NCI-H2171 treated with DMSO at 0.1 percent for 48 hours (cell line): ENCODE results near the gene PDLIM1.
"Not testable (repeated sequence)": the region's sequence is repeated elsewhere in the genome, so short reads cannot be mapped to it uniquely, and the experiment has no call there.

Experiments used
- DNase-seq: peaks from one replicate; lab custom pipeline; 2025; lab: John Stamatoyannopoulos, UW

PDLIM1 gene

GRCh38 chr10:95202865-95203264 is 87.9 kb downstream of the PDLIM1 start:
- not testable (repeated sequence) for DNase-seq

GRCh38 chr10:95201736-95202135 is 89.1 kb downstream of the PDLIM1 start:
- no peak for DNase-seq

GRCh38 chr10:95196046-95196445 is 94.8 kb downstream of the PDLIM1 start:
- no peak for DNase-seq

- no peak for DNase-seq
Observed at GRCh38 chr10:95193944-95194343, 96.9 kb downstream of the PDLIM1 start, which contains the start of gene ACSM6. Gene ACSM6 (plus strand): TSS chr10:95194238. CDS start chr10:95194486, 248 bp downstream.

- DNase-seq = no peak
Observed at GRCh38 chr10:95188593-95188992, 102.2 kb downstream of the PDLIM1 start.

- DNase-seq = no peak
Observed at GRCh38 chr10:95187617-95188016, 103.2 kb downstream of the PDLIM1 start.
